GM21447 (cell line): ENCODE measurements around the gene NUAK1.
"Not testable (repeated sequence)": the region's sequence is repeated elsewhere in the genome, so short reads cannot be mapped to it uniquely, and the experiment has no call there.

Experiments
- ATAC-seq: cut with Tn5 transposase; IDR thresholded peaks from one replicate; pipeline ENCODE4 v1.9.1; 2021; ENCODE audit not compliant: unreplicated experiment

The NUAK1 gene

GRCh38 chr12:106147956-106148355, 9.2 kb upstream of the NUAK1 start:
- no peak for ATAC-seq

- no peak for ATAC-seq
These were observed 8.2 kb upstream of the NUAK1 start for GRCh38 chr12:106146987-106147386.

GRCh38 chr12:106145539-106146447, 7.0 kb upstream of the NUAK1 start:
- ATAC-seq: no peak

GRCh38 chr12:106144847-106145246, 6.1 kb upstream of the NUAK1 start:
- ATAC-seq: no peak

- ATAC-seq: no peak
These were observed 4.0 kb upstream of the NUAK1 start for GRCh38 chr12:106142591-106143261.

GRCh38 chr12:106141920-106142319, 3.2 kb upstream of the NUAK1 start:
- ATAC-seq: not testable (repeated sequence)

- no peak for ATAC-seq
These were observed 2.7 kb upstream of the NUAK1 start for GRCh38 chr12:106141452-106141851.

GRCh38 chr12:106141003-106141402, 2.2 kb upstream of the NUAK1 start:
- ATAC-seq: no peak

- ATAC-seq: no peak
These were observed 1.7 kb upstream of the NUAK1 start for GRCh38 chr12:106140223-106140986.

GRCh38 chr12:106139422-106140171, 843 bp upstream of the NUAK1 start:
- ATAC-seq: no peak

GRCh38 chr12:106138357-106138632, 459 bp downstream of the NUAK1 start:
- ATAC-seq: no peak

GRCh38 chr12:106137530-106138356, 1.0 kb downstream of the NUAK1 start:
- no peak for ATAC-seq

GRCh38 chr12:106136263-106136662, 2.5 kb downstream of the NUAK1 start:
- no peak for ATAC-seq

GRCh38 chr12:106135781-106136180, 3.0 kb downstream of the NUAK1 start:
- no peak for ATAC-seq

GRCh38 chr12:106135075-106135474, 3.7 kb downstream of the NUAK1 start:
- no peak for ATAC-seq

- ATAC-seq: no peak
These were observed 4.3 kb downstream of the NUAK1 start for GRCh38 chr12:106134294-106134949.

- no peak for ATAC-seq
These were observed 5.3 kb downstream of the NUAK1 start for GRCh38 chr12:106133136-106134087.
